ENCODE data around the gene CCDC93.

DNA sequence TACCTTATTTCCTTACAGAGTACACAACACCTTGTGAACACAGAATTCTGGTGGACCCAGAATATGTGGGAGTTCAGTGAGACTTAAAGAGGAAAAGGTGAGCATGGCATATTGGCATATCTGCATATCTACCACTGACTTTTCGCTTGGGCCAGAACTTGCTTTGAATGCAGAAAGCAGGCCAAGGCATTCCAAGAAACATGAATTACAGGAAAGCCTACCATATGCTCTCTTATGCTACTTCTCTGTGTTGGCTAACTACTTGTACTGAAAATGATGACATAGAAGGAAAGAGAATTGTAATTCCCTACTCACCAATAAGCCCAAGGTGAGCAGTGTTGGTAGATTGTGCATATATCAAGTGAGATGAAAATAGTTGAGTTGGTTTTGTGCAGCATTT lies 31.4 kb upstream of the CCDC93 start:
- TF ChIP-seq CTCF (IDR thresholded peaks at IDR 0.05; ENCODE audit: low read depth, low read length, poor library complexity, severe bottlenecking) (no peak), EZH2phosphoT487 (IDR thresholded peaks at IDR 0.05; ENCODE audit: borderline replicate concordance, low read length) (no peak)
